ENCODE measurements around the gene AFF3. TPM values are rescaled to one million over a fixed set of nuclear protein-coding genes. Genes with fewer than 3 reads are reported as not detected.

Gene AFF3
- total RNA-seq, 1 experiment from 2014 or later, result not detected

- no peak overlapping the region for H3K4me3 ChIP-seq (ENCODE audit: low read depth, low read length, poor library complexity, severe bottlenecking)
- H3K27me3 ChIP-seq (replicated peaks; ENCODE audit: insufficient read depth, low read depth, low read length, poor library complexity), result peaks cover 6% of the 10 kb centered on the region
- no peaks in the 10 kb centered on the region for H3K4me1 ChIP-seq (ENCODE audit: insufficient read depth, low read length, poor library complexity, severe bottlenecking)
- intact Hi-C loops (cut with micrococcal nuclease; ENCODE audit: unreplicated experiment), result no loop called here
- TF ChIP-seq CTCF (conservative IDR thresholded peaks at IDR 0.05; ENCODE audit: low read depth, low read length) (no peak), EZH2 (IDR thresholded peaks at IDR 0.05; ENCODE audit: borderline replicate concordance, low read depth, low read length, poor library complexity, severe bottlenecking) (no peak)
- ChIA-PET POLR2A (ENCODE audit: low non-redundant PET) (no interaction called here), CTCF (no interaction called here)
- DNase-seq (ENCODE audit: low spot score), result no peak
- no peaks in the 10 kb centered on the region for H3K36me3 ChIP-seq (ENCODE audit: insufficient read depth, low read length, poor library complexity, severe bottlenecking)
- no peak overlapping the region for H3K27ac ChIP-seq (ENCODE audit: low read depth, low read length, poor library complexity, severe bottlenecking)
- no peaks in the 10 kb centered on the region for H3K9me3 ChIP-seq (ENCODE audit: low read depth, low read length, poor library complexity, severe bottlenecking)
- no TSS peak for BruUV-seq (replicated peaks)
Measured at GRCh38 chr2:100036793-100037192, 105.6 kb downstream of the AFF3 start.

- no TSS peak for BruUV-seq (replicated peaks)
- Histone ChIP-seq H3K36me3 (ENCODE audit: insufficient read depth, low read length, poor library complexity, severe bottlenecking) (no peaks in the 10 kb centered on the region), H3K9me3 (ENCODE audit: low read depth, low read length, poor library complexity, severe bottlenecking) (no peaks in the 10 kb centered on the region), H3K4me3 (ENCODE audit: low read depth, low read length, poor library complexity, severe bottlenecking) (no peak overlapping the region), H3K27me3 (replicated peaks; ENCODE audit: insufficient read depth, low read depth, low read length, poor library complexity) (peaks cover 6% of the 10 kb centered on the region), H3K27ac (ENCODE audit: low read depth, low read length, poor library complexity, severe bottlenecking) (no peak overlapping the region), H3K4me1 (ENCODE audit: insufficient read depth, low read length, poor library complexity, severe bottlenecking) (no peaks in the 10 kb centered on the region)
- ChIA-PET POLR2A (ENCODE audit: low non-redundant PET) (no interaction called here), CTCF (no interaction called here)
- DNase-seq (ENCODE audit: low spot score), result no peak
- intact Hi-C loops (cut with micrococcal nuclease; ENCODE audit: unreplicated experiment), result no loop called here
- TF ChIP-seq CTCF (conservative IDR thresholded peaks at IDR 0.05; ENCODE audit: low read depth, low read length) (no peak), EZH2 (IDR thresholded peaks at IDR 0.05; ENCODE audit: borderline replicate concordance, low read depth, low read length, poor library complexity, severe bottlenecking) (no peak)
Measured at GRCh38 chr2:100036026-100036425, 106.4 kb downstream of the AFF3 start.

GRCh38 chr2:100034431-100034830 is 108.0 kb downstream of the AFF3 start:
- TF ChIP-seq CTCF (conservative IDR thresholded peaks at IDR 0.05; ENCODE audit: low read depth, low read length), result no peak
- ChIA-PET POLR2A (ENCODE audit: low non-redundant PET) (no interaction called here), CTCF (no interaction called here)
- Histone ChIP-seq H3K36me3 (ENCODE audit: insufficient read depth, low read length, poor library complexity, severe bottlenecking) (no peaks in the 10 kb centered on the region), H3K4me3 (ENCODE audit: low read depth, low read length, poor library complexity, severe bottlenecking) (no peak overlapping the region), H3K4me1 (ENCODE audit: insufficient read depth, low read length, poor library complexity, severe bottlenecking) (no peaks in the 10 kb centered on the region), H3K27ac (ENCODE audit: low read depth, low read length, poor library complexity, severe bottlenecking) (no peak overlapping the region), H3K27me3 (replicated peaks; ENCODE audit: insufficient read depth, low read depth, low read length, poor library complexity) (peaks cover 6% of the 10 kb centered on the region), H3K9me3 (ENCODE audit: low read depth, low read length, poor library complexity, severe bottlenecking) (no peaks in the 10 kb centered on the region)
- intact Hi-C loops (cut with micrococcal nuclease; ENCODE audit: unreplicated experiment), result no loop called here
- no peak for DNase-seq (ENCODE audit: low spot score)
- BruUV-seq (replicated peaks), result no TSS peak

Data from A673 (cell line).